GM19328 (cell line): ENCODE data around the gene SPHKAP.
"Not testable (repeated sequence)": the region's sequence is repeated elsewhere in the genome, so short reads cannot be mapped to it uniquely, and the experiment has no call there.

Source experiments
- ATAC-seq: cut with Tn5 transposase; IDR thresholded peaks from one replicate; pipeline ENCODE4 v1.9.1; 2021; ENCODE audit warnings: mild to moderate bottlenecking, moderate library complexity; ENCODE audit not compliant: unreplicated experiment

SPHKAP gene

DNA sequence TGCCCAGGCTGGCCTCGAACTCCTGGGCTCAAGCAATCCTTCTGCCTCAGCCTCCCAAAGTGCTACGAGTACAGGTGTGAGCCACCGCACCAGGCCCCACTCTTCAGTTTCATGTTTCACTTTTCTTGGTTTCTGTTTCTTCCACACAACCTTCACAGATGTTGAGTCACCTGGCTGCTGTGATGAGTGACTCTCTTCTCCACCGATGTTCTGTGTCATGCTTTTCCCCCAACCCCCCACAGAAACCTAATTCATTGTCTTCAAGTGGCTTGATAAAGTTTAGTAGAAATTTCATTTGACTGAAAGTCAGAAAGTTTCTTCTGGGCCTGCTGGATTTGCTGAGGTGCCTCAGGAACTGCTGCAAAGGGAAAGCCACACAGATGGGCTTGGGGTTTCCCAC lies 78.5 kb downstream of the SPHKAP start:
- no peak for ATAC-seq

DNA sequence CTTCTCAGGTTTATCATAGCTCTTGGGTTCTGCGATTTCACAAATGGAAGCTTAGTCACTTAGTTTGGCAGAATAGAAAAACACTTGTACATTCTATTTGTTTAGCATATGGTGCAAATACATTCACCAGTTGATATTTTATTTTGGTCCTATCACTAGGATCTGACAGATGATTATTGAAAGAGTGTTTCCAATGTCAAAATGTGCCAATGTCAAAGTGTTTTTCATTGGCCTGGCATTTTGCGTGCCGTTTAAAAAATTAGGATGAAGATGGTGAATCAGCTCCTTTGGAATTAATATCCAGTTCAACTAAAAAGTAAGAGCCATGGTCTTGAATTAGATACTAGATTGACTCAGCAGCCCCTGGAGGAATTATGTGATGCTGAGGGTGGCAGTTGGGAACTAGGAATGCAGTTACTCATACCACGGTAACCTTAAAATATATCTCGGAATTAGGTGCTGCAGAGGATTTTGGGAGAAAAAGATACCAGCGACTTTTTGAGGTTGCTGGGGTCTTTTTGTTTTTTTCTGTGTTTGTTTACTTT lies 87.0 kb downstream of the SPHKAP start:
- no peak for ATAC-seq

- no peak for ATAC-seq
Observed at GRCh38 chr2:228092056-228092455, 89.4 kb downstream of the SPHKAP start.

DNA sequence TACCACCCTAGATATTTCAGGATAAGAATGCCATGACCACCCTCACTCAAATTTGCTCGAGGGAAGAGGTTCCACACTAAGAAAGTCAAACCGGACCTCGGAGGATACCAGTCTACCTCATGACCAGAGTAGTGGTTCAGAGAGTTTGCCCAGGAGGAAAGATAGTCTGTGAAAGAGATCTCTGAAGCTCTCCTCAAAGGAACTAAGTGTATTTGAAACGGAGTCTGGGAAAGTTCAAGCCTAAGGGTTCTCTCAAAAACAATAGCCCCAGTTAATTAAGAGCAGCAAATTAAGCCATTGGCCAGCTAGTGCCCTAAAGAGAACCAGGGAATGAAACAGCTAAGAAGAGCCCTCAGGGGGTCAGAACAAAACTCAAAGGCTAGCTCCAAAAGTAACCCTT lies 94.9 kb downstream of the SPHKAP start:
- ATAC-seq, result no peak

GRCh38 chr2:228084717-228085116 lies 96.8 kb downstream of the SPHKAP start:
- no peak for ATAC-seq

- no peak for ATAC-seq
Observed at GRCh38 chr2:228083131-228083530, 98.4 kb downstream of the SPHKAP start.

- ATAC-seq, result no peak
Observed at GRCh38 chr2:228082571-228082970, 98.9 kb downstream of the SPHKAP start.

GRCh38 chr2:228079194-228079593 lies 102.3 kb downstream of the SPHKAP start:
- ATAC-seq, result no peak

GRCh38 chr2:228076695-228077094 lies 104.8 kb downstream of the SPHKAP start:
- ATAC-seq, result not testable (repeated sequence)

DNA sequence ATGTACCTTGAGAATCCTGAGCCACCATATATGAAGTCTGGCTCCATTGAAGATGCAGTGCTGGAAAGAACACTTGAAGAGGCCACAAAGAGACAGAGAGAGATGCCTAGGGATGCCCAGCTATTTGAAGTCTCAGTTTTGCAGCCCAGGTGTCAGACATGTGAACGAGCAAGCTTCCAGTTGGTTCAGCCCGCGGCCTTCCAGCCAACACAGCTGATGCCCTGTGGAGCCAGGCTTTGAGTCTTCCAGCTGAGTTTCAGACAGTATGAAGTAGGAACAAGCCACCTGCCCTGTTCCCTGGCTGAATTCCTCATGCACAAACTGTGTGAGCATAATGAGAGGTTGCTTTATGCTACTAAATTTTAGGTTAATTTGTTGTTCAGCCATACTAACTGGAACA lies 108.8 kb downstream of the SPHKAP start:
- no peak for ATAC-seq

DNA sequence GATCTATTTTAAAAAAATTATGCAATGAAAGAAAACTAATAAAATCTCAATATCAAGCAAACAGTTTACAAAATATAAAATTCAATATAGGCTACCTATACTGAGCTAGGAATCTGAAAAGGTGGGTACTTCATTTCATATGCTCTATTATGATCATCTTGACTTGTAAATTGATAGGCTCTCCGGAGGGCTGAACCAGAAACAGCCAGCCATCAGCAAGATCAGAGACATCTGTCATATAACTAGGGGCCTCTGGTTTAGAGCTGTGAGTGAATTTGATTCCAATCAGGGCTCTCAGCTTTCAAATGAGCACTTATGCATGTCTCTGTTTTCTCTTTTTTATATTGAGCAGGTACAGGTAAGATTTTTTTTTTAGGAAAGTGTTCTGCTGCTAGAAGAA lies 114.2 kb downstream of the SPHKAP start:
- ATAC-seq, result no peak

DNA sequence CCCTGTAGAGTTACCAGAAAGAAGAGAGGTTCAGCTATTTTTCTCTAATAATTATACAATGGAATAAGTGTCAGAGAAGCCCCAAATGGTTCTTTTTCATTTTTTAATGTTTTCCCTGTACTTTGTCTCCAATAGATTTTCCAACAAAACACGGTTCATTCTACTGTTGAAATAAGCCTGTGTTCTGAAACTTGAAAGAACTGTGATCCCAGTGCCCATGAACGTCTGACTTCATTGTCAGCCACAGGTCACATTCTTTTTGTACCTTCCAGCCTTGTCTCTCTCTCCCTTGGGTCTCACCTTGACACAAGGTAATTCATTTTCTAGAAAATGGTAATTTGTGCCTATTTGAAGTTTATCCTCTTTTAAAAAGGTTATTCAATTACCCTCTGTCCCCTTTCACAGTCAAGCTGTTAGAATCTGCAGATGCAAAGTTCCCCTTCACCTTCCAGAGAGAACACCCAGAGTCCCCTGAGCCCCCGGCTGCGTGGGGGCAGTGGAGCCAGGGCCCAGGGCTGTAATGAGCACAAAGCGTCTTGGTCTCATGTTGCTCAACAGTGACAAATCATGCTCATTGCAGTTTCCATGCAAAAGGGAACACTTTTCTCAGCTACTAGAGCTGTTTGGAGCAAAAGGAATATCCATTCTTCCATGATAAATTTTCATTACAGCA lies 115.2 kb downstream of the SPHKAP start:
- no peak for ATAC-seq

DNA sequence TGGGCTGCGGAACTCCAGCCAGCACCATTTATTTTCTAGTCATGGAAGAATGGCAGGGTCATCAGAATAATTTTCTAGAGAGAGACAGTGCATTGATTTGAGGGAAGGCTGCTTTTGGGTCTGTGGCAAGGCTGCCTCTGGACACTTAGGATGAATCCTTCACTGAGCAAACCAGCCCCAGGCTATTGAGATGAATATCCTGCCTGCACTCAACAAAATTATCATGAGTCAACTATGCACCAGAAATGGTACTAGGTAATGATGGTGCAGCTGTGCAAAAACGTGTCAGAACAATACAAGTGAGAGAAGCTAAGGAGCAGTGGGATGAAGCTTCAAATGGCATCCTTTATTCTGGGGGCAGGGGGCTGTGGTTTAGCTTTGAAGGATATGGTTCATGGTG lies 115.8 kb downstream of the SPHKAP start:
- ATAC-seq, result no peak

DNA sequence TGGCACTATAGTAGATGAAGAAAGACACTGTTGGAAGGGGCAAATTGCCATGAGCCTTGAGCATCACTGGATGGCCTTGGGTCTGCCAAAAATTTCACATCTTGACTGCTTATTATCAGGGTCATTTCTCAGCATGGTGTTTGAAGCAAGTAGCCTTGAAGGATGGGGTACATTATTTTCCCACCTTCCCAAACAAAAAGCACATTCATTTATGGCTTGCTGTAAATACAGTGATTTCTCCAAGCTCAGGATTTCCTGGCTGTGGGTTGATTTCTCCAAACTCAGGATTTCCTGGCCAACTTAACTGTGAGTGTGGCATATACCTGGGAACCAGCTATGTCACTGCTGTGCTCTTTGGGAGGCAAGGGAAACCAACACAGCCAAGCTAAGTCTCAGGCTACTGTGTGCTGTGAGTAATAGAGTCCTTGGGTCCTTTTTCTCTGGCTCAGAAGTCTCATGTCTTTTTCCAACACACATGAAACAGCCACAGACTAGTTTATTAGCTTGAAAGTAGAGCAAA lies 116.6 kb downstream of the SPHKAP start:
- no peak for ATAC-seq

- ATAC-seq, result no peak
Observed at GRCh38 chr2:228064024-228064423, 117.5 kb downstream of the SPHKAP start.

GRCh38 chr2:228063558-228063957 lies 117.9 kb downstream of the SPHKAP start:
- ATAC-seq, result no peak

GRCh38 chr2:228059735-228060134 lies 121.8 kb downstream of the SPHKAP start:
- ATAC-seq, result no peak

- no peak for ATAC-seq
Observed at GRCh38 chr2:228056293-228057097, 125.0 kb downstream of the SPHKAP start.

DNA sequence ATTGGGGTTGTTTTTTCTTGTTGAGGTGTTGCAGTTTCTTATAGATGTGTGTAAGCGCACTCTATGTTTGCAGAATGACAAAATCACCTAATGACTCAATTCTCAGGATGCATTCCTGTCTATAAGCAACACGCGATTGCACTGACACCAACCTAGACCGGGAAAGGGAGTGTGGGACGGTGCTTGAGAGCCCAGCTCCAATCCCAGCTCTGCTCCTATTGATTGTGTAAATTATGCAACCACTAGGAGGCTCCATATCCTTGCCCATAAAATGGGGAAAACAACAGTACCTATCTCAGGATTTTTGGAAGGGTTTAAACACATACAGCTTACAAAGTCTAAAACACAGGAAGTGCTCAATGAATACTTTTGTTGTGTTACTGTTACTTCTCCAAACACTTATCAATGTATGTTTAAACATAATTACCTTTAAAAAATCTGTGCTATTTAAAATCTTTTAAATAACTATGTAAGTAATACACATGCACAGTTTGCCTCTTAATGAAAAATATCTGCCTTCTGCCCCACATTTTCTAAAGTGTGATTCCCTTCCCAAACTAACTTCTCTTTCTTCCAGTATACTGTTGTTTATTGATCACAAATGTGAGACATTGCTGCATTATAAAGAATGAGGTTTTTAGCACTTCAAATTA lies 132.5 kb downstream of the SPHKAP start:
- no peak for ATAC-seq

GRCh38 chr2:228040995-228041394 lies 140.5 kb downstream of the SPHKAP start:
- no peak for ATAC-seq

- peak; percentile 81 for ATAC-seq
Observed at GRCh38 chr2:228039752-228040534, 141.5 kb downstream of the SPHKAP start.
